Measurements from ENCODE around the gene TANGO2.

GRCh38 chr22:19972251-19972650, 48.7 kb upstream of the TANGO2 start:
- TF ChIP-seq CTCF (IDR thresholded peaks at IDR 0.05; ENCODE audit: low read length) (no peak), EZH2 (IDR thresholded peaks at IDR 0.05; ENCODE audit: borderline replicate concordance, low read length) (no peak)
